Astrocyte of the cerebellum (primary cell): ENCODE data around the gene HSPA5.

Experiments used
- DNase-seq: peaks from one replicate; pipeline ENCODE4 v3.0.0-alpha.2; 2011; ENCODE audit warnings: low read depth
- H3K4me3 ChIP-seq: 2 replicates; pipeline ENCODE4 v1.5.1; 2011; ENCODE audit warnings: mild to moderate bottlenecking, low read depth, low read length, moderate library complexity
- CTCF ChIP-seq: IDR thresholded peaks from 2 replicates; pipeline ENCODE4 v1.5.1; 2012; ENCODE audit warnings: low read length, low read depth, moderate library complexity, mild to moderate bottlenecking; ENCODE audit errors: missing control alignments
- in situ Hi-C: cut with HindIII; loops from 2 replicates; pipeline ENCODE4 v1.10.0; 2017; ENCODE audit warnings: low sequenced_read_pairs

The HSPA5 gene

GRCh38 chr9:125258832-125259534 lies 17.8 kb upstream of the HSPA5 start:
- no peak for TF ChIP-seq CTCF
- DNase-seq, result no peak
- H3K4me3 ChIP-seq, result no peak overlapping the region
- in situ Hi-C loops, result no loop called here

GRCh38 chr9:125258160-125258785 lies 17.1 kb upstream of the HSPA5 start:
- H3K4me3 ChIP-seq, result no peak overlapping the region
- in situ Hi-C loops, result no loop called here
- TF ChIP-seq CTCF, result no peak
- DNase-seq, result no peak

GRCh38 chr9:125255781-125256391 lies 14.7 kb upstream of the HSPA5 start:
- DNase-seq, result no peak
- in situ Hi-C loops, result no loop called here
- no peak overlapping the region for H3K4me3 ChIP-seq
- peak; percentile 46 for TF ChIP-seq CTCF

- in situ Hi-C loops, result no loop called here
- no peak overlapping the region for H3K4me3 ChIP-seq
- no peak for DNase-seq
- TF ChIP-seq CTCF, result no peak
These were observed 13.1 kb upstream of the HSPA5 start for GRCh38 chr9:125254231-125254630.

- in situ Hi-C loops, result no loop called here
- no peak for TF ChIP-seq CTCF
- no peak for DNase-seq
- no peak overlapping the region for H3K4me3 ChIP-seq
These were observed 5.1 kb upstream of the HSPA5 start for GRCh38 chr9:125246261-125246667.

- H3K4me3 ChIP-seq, result no peak overlapping the region
- TF ChIP-seq CTCF, result no peak
- no peak for DNase-seq
- in situ Hi-C loops, result no loop called here
These were observed 2.7 kb upstream of the HSPA5 start for GRCh38 chr9:125243792-125244260.
